WI38 (cell line): ENCODE data around the gene C15orf40.
"Not testable (repeated sequence)": the region's sequence is repeated elsewhere in the genome, so short reads cannot be mapped to it uniquely, and the experiment has no call there.

Experiments
- H3K4me3 ChIP-seq: 2 replicates; pipeline ENCODE4 v1.5.1; 2011; ENCODE audit warnings: low read depth, mild to moderate bottlenecking, control low read depth, low read length
- TF ChIP-seq, protein P1 (sequence below): IDR thresholded peaks from 2 replicates; pipeline ENCODE4 v1.5.1; 2012; ENCODE audit warnings: low read depth, mild to moderate bottlenecking, control low read depth, low read length

The C15orf40 gene

DNA sequence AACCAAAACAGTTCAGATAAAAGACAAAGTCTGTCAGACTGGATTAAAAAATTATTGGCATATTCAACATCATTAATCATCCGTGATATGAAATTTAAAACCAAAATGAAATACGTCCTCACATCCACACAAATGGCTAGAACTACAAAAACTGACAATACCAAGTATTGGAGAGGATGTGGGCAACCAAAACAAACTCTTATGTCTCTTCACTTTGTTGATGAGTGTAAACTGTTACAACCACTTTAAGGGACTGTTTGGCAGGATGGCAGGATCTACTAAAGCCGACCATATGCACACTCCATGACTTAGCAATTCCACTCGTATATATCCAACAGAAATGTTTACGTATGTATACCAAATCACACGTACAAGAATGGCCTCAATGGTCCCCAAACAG is 24.8 kb upstream of the C15orf40 start:
- no peak overlapping the region for H3K4me3 ChIP-seq
- TF ChIP-seq, protein P1, sequence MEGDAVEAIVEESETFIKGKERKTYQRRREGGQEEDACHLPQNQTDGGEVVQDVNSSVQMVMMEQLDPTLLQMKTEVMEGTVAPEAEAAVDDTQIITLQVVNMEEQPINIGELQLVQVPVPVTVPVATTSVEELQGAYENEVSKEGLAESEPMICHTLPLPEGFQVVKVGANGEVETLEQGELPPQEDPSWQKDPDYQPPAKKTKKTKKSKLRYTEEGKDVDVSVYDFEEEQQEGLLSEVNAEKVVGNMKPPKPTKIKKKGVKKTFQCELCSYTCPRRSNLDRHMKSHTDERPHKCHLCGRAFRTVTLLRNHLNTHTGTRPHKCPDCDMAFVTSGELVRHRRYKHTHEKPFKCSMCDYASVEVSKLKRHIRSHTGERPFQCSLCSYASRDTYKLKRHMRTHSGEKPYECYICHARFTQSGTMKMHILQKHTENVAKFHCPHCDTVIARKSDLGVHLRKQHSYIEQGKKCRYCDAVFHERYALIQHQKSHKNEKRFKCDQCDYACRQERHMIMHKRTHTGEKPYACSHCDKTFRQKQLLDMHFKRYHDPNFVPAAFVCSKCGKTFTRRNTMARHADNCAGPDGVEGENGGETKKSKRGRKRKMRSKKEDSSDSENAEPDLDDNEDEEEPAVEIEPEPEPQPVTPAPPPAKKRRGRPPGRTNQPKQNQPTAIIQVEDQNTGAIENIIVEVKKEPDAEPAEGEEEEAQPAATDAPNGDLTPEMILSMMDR = no peak

DNA sequence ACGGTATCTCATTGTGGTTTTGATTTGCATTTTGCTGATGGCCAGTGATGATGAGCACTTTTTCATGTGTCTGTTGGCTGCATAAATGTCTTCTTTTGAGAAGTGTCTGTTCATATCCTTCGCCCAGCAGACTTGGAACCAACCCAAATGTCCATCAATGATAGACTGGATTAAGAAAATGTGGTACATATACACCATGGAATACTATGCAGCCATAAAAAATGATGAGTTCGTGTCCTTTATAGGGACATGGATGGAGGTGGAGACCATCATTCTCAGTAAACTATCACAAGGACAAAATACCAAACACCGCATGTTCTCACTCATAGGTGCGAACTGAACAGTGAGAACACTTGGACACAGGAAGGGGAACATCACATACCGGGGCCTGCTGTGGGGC is 19.8 kb upstream of the C15orf40 start:
- not testable (repeated sequence) for H3K4me3 ChIP-seq

DNA sequence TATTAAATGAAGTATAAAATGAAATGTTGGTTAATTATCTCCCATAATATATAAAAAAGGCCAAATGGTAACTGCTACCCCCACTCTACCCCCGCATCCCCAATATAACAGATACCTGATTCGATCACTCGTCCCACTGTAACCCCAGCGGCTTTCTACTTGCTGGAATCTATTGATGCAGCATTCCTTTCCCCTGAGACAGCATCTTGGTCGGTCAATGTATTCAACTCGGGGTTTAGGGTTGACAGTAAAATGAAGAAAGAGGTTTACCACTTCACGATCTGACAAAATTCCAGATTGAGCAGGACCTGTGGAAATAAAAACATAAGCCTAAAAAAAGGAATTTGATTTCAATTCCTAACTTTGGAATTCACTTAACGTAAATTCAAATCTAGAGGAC is 18.6 kb upstream of the C15orf40 start:
- H3K4me3 ChIP-seq = no peak overlapping the region
- TF ChIP-seq, protein P1 = no peak

DNA sequence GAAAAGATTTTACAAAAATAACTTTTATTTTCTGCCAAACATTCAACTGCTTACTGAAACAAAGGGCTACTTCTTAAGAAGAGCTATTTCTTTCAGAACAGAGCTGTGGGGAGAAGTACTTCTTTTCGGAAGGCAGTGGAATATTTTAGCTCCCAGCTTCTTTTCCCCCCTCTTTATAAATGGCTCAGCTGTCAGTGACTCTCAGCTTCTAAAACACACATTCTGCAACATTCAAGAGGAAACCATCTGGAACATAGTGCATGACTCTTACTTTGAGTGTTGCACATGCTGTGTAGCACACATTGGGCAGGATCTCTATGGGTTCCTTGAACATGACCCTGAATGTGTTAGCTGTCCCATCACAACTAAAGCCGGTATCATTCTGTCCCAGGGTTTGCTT is 7.0 kb upstream of the C15orf40 start:
- TF ChIP-seq, protein P1 = no peak

DNA sequence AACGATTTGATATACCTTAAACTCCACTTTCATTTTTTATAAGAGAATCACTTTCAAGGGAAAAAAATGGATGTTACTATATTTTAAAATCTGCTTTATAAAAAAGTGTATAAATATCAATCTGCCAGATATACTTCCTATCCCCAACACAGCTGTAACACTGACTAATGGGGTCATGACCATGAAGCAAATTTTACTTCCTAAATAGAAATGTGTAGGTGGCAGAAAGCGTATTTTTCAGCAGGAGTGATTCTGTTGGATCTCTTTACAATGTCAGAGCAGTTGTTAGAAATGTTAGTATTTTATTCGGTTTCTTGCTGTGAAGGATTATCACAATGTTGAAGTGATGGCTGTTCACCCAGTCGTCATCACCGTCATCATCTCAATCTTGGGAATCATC is 5.5 kb upstream of the C15orf40 start:
- TF ChIP-seq, protein P1 = no peak
- no peak overlapping the region for H3K4me3 ChIP-seq

More for the DNA sequence above, 7.0 kb upstream of the C15orf40 start:
- no peak overlapping the region for H3K4me3 ChIP-seq

DNA sequence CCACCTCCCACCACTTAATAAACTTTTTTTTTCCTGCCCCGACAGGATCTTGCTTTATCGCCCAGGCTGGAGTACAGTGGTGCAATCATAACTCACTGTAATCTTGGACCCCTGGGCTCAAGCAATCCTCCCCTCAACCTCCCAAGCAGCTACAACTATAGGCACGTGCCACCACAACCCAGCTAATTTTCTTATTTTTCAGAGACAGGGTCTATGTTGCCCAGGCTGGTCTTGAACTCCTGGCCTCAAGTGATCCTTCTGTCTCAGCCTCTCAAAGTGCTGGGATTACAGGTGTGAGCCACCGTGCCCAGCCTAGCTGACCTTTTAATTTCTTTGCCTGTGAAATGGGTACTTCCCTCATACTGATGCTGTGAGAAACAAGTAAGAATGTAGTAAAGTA is 3.9 kb upstream of the C15orf40 start:
- TF ChIP-seq, protein P1 = no peak
- no peak overlapping the region for H3K4me3 ChIP-seq

DNA sequence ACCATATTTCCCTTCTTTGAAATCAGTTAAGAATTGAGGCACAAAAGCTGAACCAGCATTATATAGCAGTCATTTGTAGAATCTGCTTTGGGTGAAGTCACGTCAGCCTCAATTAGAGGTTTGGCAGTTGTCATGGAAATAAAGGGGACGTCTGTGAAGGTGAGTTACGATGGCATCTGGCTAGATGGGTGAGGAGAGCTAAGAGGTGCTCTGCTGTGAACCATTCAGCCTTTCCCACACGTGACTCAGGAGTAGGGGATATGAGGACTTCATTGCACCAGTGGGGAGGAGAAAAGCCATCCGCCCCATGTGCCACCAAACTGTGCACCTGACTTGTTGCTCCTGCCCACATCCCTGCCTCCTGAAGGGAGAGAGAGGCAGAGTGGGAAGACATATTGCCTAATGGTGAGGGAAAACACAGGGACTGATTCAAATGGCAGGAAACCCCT is 2.8 kb upstream of the C15orf40 start:
- TF ChIP-seq, protein P1 = no peak
- H3K4me3 ChIP-seq = no peak overlapping the region

DNA sequence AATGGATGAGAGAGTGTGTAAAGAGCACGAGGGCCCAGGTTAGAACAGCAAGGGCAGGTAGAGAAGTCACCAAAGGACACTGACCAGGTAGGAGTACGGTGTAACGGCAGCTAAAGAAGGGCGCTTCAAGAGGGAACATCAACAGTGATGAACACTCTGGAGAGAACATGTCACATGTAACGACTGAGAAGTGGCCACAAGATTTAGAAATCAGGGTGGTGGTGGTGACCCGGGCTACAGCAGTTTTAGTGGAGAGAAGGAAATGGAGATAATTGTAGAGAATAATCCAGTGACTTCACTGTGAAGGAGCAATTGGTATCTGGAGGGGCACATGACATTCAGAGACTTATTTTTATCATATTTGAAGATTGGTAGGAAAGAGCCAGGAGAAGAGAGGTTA is 1.2 kb upstream of the C15orf40 start:
- no peak overlapping the region for H3K4me3 ChIP-seq
- TF ChIP-seq, protein P1 = no peak
